Measurements from ENCODE around the gene SGPP1. TPM values are rescaled to one million over a fixed set of nuclear protein-coding genes. Genes with fewer than 3 reads are reported as not detected.

The SGPP1 gene
- total RNA-seq, 1 donor, result 38.0 TPM

- Histone ChIP-seq H3K4me2 (ENCODE audit: insufficient read depth, low read length) (no peak overlapping the region), H3K9me3 (ENCODE audit: low read depth, low read length) (no peaks in the 10 kb centered on the region), H3K36me3 (ENCODE audit: insufficient read depth, low read length) (no peaks in the 10 kb centered on the region), H2AFZ (ENCODE audit: low read length) (no peak overlapping the region), H3K4me3 (ENCODE audit: insufficient read depth, low read length) (no peak overlapping the region), H3K79me2 (ENCODE audit: insufficient read depth, low read length) (no peaks in the 10 kb centered on the region), H3K4me1 (ENCODE audit: insufficient read depth, low read length) (no peaks in the 10 kb centered on the region), H3K27ac (ENCODE audit: low read depth, low read length) (no peak overlapping the region), H4K20me1 (ENCODE audit: insufficient read depth, low read length) (no peaks in the 10 kb centered on the region), H3K27me3 (ENCODE audit: insufficient read depth, low read length) (no peaks in the 10 kb centered on the region)
- TF ChIP-seq CTCF (IDR thresholded peaks at IDR 0.05; ENCODE audit: extremely low read depth, low read depth, low read length), result no peak
- DNase-seq (ENCODE audit: insufficient read length, low spot score, missing footprints), result no peak
Observed at GRCh38 chr14:63735720-63736119, 7.9 kb upstream of the SGPP1 start.

- DNase-seq (ENCODE audit: insufficient read length, low spot score, missing footprints), result no peak
- H2AFZ ChIP-seq (ENCODE audit: low read length), result no peak overlapping the region
- H3K4me3 ChIP-seq (ENCODE audit: insufficient read depth, low read length), result no peak overlapping the region
- peaks cover 3% of the 10 kb centered on the region for H3K4me1 ChIP-seq (ENCODE audit: insufficient read depth, low read length)
- no peaks in the 10 kb centered on the region for H3K36me3 ChIP-seq (ENCODE audit: insufficient read depth, low read length)
- no peaks in the 10 kb centered on the region for H3K9me3 ChIP-seq (ENCODE audit: low read depth, low read length)
- H3K4me2 ChIP-seq (ENCODE audit: insufficient read depth, low read length), result no peak overlapping the region
- no peak for TF ChIP-seq CTCF (IDR thresholded peaks at IDR 0.05; ENCODE audit: extremely low read depth, low read depth, low read length)
- peaks cover 18% of the 10 kb centered on the region for H3K79me2 ChIP-seq (ENCODE audit: insufficient read depth, low read length)
- no peak overlapping the region for H3K27ac ChIP-seq (ENCODE audit: low read depth, low read length)
- H4K20me1 ChIP-seq (ENCODE audit: insufficient read depth, low read length), result peaks cover 7% of the 10 kb centered on the region
- peaks cover 3% of the 10 kb centered on the region for H3K27me3 ChIP-seq (ENCODE audit: insufficient read depth, low read length)
Observed at GRCh38 chr14:63730659-63731058, 2.8 kb upstream of the SGPP1 start.

GRCh38 chr14:63727231-63727735 lies 582 bp downstream of the SGPP1 start:
- peak overlapping the region; percentile 92 for H3K4me2 ChIP-seq (ENCODE audit: insufficient read depth, low read length)
- H3K4me3 ChIP-seq (ENCODE audit: insufficient read depth, low read length), result peak overlapping the region; percentile 96
- TF ChIP-seq CTCF (IDR thresholded peaks at IDR 0.05; ENCODE audit: extremely low read depth, low read depth, low read length), result no peak
- H2AFZ ChIP-seq (ENCODE audit: low read length), result peak overlapping the region; percentile 91
- H3K9me3 ChIP-seq (ENCODE audit: low read depth, low read length), result no peaks in the 10 kb centered on the region
- peak overlapping the region; percentile 75 for H3K27ac ChIP-seq (ENCODE audit: low read depth, low read length)
- no peaks in the 10 kb centered on the region for H3K36me3 ChIP-seq (ENCODE audit: insufficient read depth, low read length)
- H3K4me1 ChIP-seq (ENCODE audit: insufficient read depth, low read length), result peaks cover 4% of the 10 kb centered on the region
- H3K27me3 ChIP-seq (ENCODE audit: insufficient read depth, low read length), result peaks cover 3% of the 10 kb centered on the region
- peaks cover 48% of the 10 kb centered on the region for H3K79me2 ChIP-seq (ENCODE audit: insufficient read depth, low read length)
- peaks cover 7% of the 10 kb centered on the region for H4K20me1 ChIP-seq (ENCODE audit: insufficient read depth, low read length)
- DNase-seq (ENCODE audit: insufficient read length, low spot score, missing footprints), result peak; percentile 95

GRCh38 chr14:63726499-63726898 lies 1.4 kb downstream of the SGPP1 start:
- Histone ChIP-seq H3K4me2 (ENCODE audit: insufficient read depth, low read length) (peak overlapping the region; percentile 92), H3K79me2 (ENCODE audit: insufficient read depth, low read length) (peaks cover 51% of the 10 kb centered on the region), H3K27ac (ENCODE audit: low read depth, low read length) (peak overlapping the region; percentile 75), H3K4me3 (ENCODE audit: insufficient read depth, low read length) (peak overlapping the region; percentile 96), H3K27me3 (ENCODE audit: insufficient read depth, low read length) (peaks cover 3% of the 10 kb centered on the region), H3K9me3 (ENCODE audit: low read depth, low read length) (no peaks in the 10 kb centered on the region), H3K4me1 (ENCODE audit: insufficient read depth, low read length) (peaks cover 4% of the 10 kb centered on the region), H2AFZ (ENCODE audit: low read length) (peak overlapping the region; percentile 79), H4K20me1 (ENCODE audit: insufficient read depth, low read length) (peaks cover 7% of the 10 kb centered on the region), H3K36me3 (ENCODE audit: insufficient read depth, low read length) (no peaks in the 10 kb centered on the region)
- no peak for TF ChIP-seq CTCF (IDR thresholded peaks at IDR 0.05; ENCODE audit: extremely low read depth, low read depth, low read length)
- peak; percentile 71 for DNase-seq (ENCODE audit: insufficient read length, low spot score, missing footprints)

Data from osteoblast (primary cell).